CD14-positive monocyte (primary cell): Measurements from ENCODE around the gene MAP2K5. TPM values are rescaled to one million over a fixed set of nuclear protein-coding genes. Genes with fewer than 3 reads are reported as not detected.

Source experiments
- DNase-seq, 3 donors: peaks; one replicate each; pipeline ENCODE4 v3.0.0-alpha.2; 2011 to 2022
- H2AFZ ChIP-seq: 2 replicates; pipeline ENCODE4 v1.6.0; 2012; ENCODE audit warnings: mild to moderate bottlenecking, low read depth, low read length, inconsistent platforms; ENCODE audit not compliant: insufficient read depth, poor library complexity, severe bottlenecking
- H3K27ac ChIP-seq, 2 donors: 1 replicate in 1 of 2; 2 replicates in 1 of 2; pipeline ENCODE4 v1.5.1; 2012 to 2013; ENCODE audit warnings: low read length in 2 of 2, control low read depth in 1 of 2, inconsistent platforms in 1 of 2, low read depth in 1 of 2, mild to moderate bottlenecking in 1 of 2
- H3K27me3 ChIP-seq, 2 donors: one replicate each; pipeline versions ENCODE4 v1.6.0 to v1.6.1; 2011 to 2013; ENCODE audit warnings: low read length in 2 of 2; ENCODE audit not compliant: control insufficient read depth in 2 of 2, insufficient read depth in 2 of 2
- H3K36me3 ChIP-seq, 2 donors: replicated peaks in 1 of 2; 1 replicate in 1 of 2; 2 replicates in 1 of 2; pipeline versions ENCODE4 v1.5.1 to v1.6.1; 2012 to 2013; ENCODE audit warnings: low read length in 2 of 2, control low read depth in 1 of 2, inconsistent platforms in 1 of 2, mild to moderate bottlenecking in 1 of 2; ENCODE audit not compliant: insufficient read depth in 2 of 2, control insufficient read depth in 1 of 2
- H3K4me1 ChIP-seq, 2 donors: 1 replicate in 1 of 2; 2 replicates in 1 of 2; pipeline versions ENCODE4 v1.5.1 to v1.6.1; 2012 to 2013; ENCODE audit warnings: low read length in 2 of 2, control low read depth in 1 of 2, inconsistent platforms in 1 of 2, mild to moderate bottlenecking in 1 of 2, moderate library complexity in 1 of 2; ENCODE audit not compliant: insufficient read depth in 2 of 2, control insufficient read depth in 1 of 2
- H3K4me2 ChIP-seq: replicated peaks from 2 replicates; pipeline ENCODE3; 2012; ENCODE audit warnings: low read length, moderate library complexity, mild to moderate bottlenecking; ENCODE audit not compliant: poor library complexity, severe bottlenecking; ENCODE audit errors: extremely low read depth
- H3K4me3 ChIP-seq, 3 experiments: fragments of 200-600 bp in 1 of 3; sonication (generic) in 1 of 3; replicated peaks in 1 of 3; 1 replicate in 2 of 3; 2 replicates in 1 of 3; pipeline ENCODE4 v1.5.1; 2011 to 2013; ENCODE audit warnings: low read length in 3 of 3, mild to moderate bottlenecking in 3 of 3, control low read depth in 2 of 3, low read depth in 2 of 3, inconsistent platforms in 1 of 3, moderate library complexity in 1 of 3
- H3K79me2 ChIP-seq: 2 replicates; pipeline ENCODE4 v1.6.0; 2012; ENCODE audit warnings: mild to moderate bottlenecking, control low read depth, inconsistent platforms, low read length, moderate library complexity; ENCODE audit not compliant: insufficient read depth
- H3K9ac ChIP-seq: 2 replicates; pipeline ENCODE4 v1.6.0; 2017; ENCODE audit warnings: low read length, mild to moderate bottlenecking; ENCODE audit not compliant: insufficient read depth, poor library complexity, severe bottlenecking
- H3K9me3 ChIP-seq, 2 donors: replicated peaks in 1 of 2; 1 replicate in 1 of 2; 2 replicates in 1 of 2; pipeline versions ENCODE4 v1.5.1 to v1.6.1; 2012 to 2013; ENCODE audit warnings: low read length in 2 of 2, control low read depth in 1 of 2; ENCODE audit not compliant: control insufficient read depth in 1 of 2, insufficient read depth in 1 of 2
- H4K20me1 ChIP-seq: 2 replicates; pipeline ENCODE4 v1.6.0; 2012; ENCODE audit warnings: mild to moderate bottlenecking, low read length, control low read depth, moderate library complexity; ENCODE audit not compliant: insufficient read depth
- H3K27ac Mint-ChIP-seq, 7 donors: one replicate each; pipeline ENCODE4 v1.8.0; 2020; ENCODE audit warnings: mild to moderate bottlenecking in 7 of 7, mixed read lengths in 7 of 7, moderate library complexity in 6 of 7, inconsistent platforms in 2 of 7
- H3K27me3 Mint-ChIP-seq, 3 donors: one replicate each; pipeline ENCODE4 v1.8.0; 2021 to 2022; ENCODE audit warnings: low read depth in 3 of 3, mild to moderate bottlenecking in 3 of 3, mixed read lengths in 3 of 3, moderate library complexity in 3 of 3, inconsistent platforms in 1 of 3
- H3K36me3 Mint-ChIP-seq, 2 donors: one replicate each; pipeline ENCODE4 v1.8.0; 2020; ENCODE audit warnings: mixed read lengths in 2 of 2, inconsistent platforms in 1 of 2, mild to moderate bottlenecking in 1 of 2
- H3K4me1 Mint-ChIP-seq: one replicate; pipeline ENCODE4 v1.8.0; 2020; ENCODE audit warnings: mild to moderate bottlenecking, mixed read lengths
- H3K4me3 Mint-ChIP-seq, 2 donors: one replicate each; pipeline ENCODE4 v1.8.0; 2020; ENCODE audit warnings: mild to moderate bottlenecking in 2 of 2, mixed read lengths in 2 of 2, moderate library complexity in 1 of 2
- H3K9me3 Mint-ChIP-seq, 7 donors: one replicate each; pipeline ENCODE4 v1.8.0; 2020 to 2022; ENCODE audit warnings: mixed read lengths in 7 of 7, mild to moderate bottlenecking in 6 of 7, moderate library complexity in 6 of 7, inconsistent platforms in 2 of 7
- WGBS: methylation state at CpG from one replicate; pipeline ENCODE4 v1.1.5; 2013; ENCODE audit warnings: missing lambda C conversion rate; ENCODE audit not compliant: insufficient coverage; 5-methylcytosine and 5-hydroxymethylcytosine counted together
- intact Hi-C, 2 donors: fragments of 100-400 bp; cut with micrococcal nuclease; formaldehyde crosslinking; loops; one replicate each; pipeline versions ENCODE4 v1.15.0 to v1.15.1; 2023
- polyA plus RNA-seq, 3 donors: library from polyadenylated mRNA; depleted of rRNA in 1 of 3; unstranded in 2 of 3; stranded (reverse) in 1 of 3; fragments of 300-500 nt in 2 of 3; fragments of >200 nt in 1 of 3; fragmentation: Illumina TruSeq in 2 of 3; gene quantifications; 1 replicate in 2 of 3; 2 replicates in 1 of 3; pipeline ENCODE4 v1.2.3, GENCODE V29; 2012 to 2021
- TF ChIP-seq, protein P1 (sequence below): fragments of 200-600 bp; IDR thresholded peaks from one replicate; pipeline ENCODE4 v1.8.0; 2022; ENCODE audit warnings: antibody characterized with exemption, mild to moderate bottlenecking

MAP2K5 gene
- polyA plus RNA-seq, 3 donors, result 10.2 to 11.3 (median 10.6) TPM

DNA sequence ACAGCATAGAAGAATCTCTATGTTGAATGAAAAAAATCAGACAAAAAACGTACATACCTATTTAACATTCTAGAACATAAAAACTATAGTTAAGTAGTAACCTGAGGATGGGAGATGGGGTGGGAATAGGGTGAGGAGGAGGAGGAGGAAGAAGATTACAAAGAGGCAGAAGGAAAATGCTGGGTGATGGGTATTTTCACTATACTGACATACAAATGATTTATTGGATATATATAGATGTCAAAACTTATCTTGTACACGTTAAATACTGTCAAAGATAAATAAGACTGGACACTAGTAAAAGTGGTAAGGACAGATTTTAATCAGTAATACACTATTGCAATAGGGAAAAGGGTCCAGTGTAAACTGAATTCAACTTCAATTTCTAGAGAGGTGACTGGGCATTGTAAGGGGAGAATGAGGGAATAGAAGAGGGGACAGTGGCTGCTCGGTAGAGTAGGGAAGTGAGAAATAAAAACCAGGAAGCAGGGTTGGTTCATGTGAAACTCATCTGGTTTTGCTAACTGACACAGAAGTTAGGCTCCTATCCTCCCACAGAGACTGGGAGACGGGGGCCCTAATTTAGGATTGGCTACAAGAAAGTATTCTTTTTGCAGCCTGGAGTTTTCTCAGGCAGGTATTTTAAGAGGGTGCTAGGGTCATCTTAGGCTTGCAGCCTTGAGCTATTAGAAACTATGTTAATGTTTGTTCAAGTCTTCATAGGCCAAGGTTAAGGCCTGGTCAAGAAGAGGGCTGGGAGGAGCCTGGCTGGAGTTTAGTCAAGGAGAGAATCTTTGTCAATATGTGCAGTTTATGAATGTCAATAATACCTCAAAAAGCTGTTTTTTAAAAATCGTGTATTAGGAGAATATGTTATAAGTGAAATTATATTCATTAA, 36.6 kb upstream of the MAP2K5 start:
- Histone ChIP-seq H3K4me2 (peak overlapping the region; percentile 14), H3K36me3 (no peaks in the 10 kb centered on the region), H2AFZ (peak overlapping the region; percentile 24), H3K4me1 (peaks cover 35 to 40% of the 10 kb centered on the region in 2 donors), H3K9me3 (no peaks in the 10 kb centered on the region), H3K79me2 (no peaks in the 10 kb centered on the region), H3K4me3 (no peak overlapping the region), H3K27ac (peak overlapping the region in 1 of 2 donors; percentile 64), H4K20me1 (no peaks in the 10 kb centered on the region), H3K9ac (no peak overlapping the region), H3K27me3 (no peaks in the 10 kb centered on the region)
- Mint-ChIP-seq H3K27me3 (no peaks in the 10 kb centered on the region), H3K4me1 (peaks cover 53% of the 10 kb centered on the region), H3K36me3 (peaks cover 0 to 3% of the 10 kb centered on the region in 2 donors), H3K4me3 (peak overlapping the region in 1 of 2 donors; percentile 60), H3K27ac (peak overlapping the region; percentile 8 to 91 (median 77)), H3K9me3 (no peaks in the 10 kb centered on the region)
- TF ChIP-seq, protein P1, sequence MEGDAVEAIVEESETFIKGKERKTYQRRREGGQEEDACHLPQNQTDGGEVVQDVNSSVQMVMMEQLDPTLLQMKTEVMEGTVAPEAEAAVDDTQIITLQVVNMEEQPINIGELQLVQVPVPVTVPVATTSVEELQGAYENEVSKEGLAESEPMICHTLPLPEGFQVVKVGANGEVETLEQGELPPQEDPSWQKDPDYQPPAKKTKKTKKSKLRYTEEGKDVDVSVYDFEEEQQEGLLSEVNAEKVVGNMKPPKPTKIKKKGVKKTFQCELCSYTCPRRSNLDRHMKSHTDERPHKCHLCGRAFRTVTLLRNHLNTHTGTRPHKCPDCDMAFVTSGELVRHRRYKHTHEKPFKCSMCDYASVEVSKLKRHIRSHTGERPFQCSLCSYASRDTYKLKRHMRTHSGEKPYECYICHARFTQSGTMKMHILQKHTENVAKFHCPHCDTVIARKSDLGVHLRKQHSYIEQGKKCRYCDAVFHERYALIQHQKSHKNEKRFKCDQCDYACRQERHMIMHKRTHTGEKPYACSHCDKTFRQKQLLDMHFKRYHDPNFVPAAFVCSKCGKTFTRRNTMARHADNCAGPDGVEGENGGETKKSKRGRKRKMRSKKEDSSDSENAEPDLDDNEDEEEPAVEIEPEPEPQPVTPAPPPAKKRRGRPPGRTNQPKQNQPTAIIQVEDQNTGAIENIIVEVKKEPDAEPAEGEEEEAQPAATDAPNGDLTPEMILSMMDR, result no peak
- 0% methylated on average over 1 of the region's 5 CpGs for WGBS
- peak; percentile 15 to 53 (median 48) for DNase-seq
- intact Hi-C loops, result no loop called here

DNA sequence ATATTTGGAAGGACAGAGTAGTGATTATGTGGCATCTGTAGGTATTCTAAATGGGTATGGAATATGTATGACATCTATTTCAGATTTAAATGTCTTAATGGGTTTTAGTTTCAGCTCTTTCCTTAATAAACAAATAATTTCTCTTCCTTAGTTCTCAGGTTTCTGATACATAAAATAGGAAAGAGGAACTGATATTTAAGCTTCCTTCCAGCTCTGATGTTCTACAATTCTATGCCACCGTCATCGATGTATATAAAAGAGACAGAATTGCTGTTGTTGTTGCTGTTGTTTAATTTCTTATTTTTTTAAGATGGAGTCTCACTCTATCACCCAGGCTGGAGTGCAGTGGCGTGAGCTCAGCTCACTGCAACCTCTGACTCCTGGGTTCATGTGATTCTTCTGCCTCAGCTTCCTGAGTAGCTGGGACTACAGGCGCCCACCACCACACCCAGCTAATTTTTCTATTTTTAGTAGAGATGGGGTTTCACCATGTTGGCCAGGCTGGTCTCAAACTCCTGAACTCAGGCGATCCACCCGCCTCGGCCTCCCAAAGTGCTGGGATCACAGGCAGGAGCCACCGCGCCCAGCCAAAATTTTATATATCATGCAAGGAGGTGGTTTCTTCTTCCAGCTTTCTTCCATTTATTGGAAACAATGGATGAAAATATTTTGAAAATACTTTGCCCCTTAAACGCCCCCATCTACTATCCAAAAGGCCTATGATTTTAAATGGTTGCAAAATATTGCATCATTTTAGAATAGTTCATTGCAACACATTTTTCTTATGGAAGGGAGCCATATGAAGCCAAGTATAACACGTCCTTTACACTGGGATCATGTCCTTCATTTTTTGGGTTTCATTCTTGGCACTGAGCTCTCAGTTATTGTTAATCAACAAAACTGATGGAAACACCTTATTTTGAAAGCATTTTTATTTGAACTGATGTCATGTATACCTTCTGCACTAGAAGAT, 35.4 kb upstream of the MAP2K5 start:
- Mint-ChIP-seq H3K36me3 (peaks cover 0 to 7% of the 10 kb centered on the region in 2 donors), H3K9me3 (no peaks in the 10 kb centered on the region), H3K27me3 (no peaks in the 10 kb centered on the region), H3K4me1 (peaks cover 46% of the 10 kb centered on the region), H3K4me3 (peak overlapping the region in 1 of 2 donors; percentile 51), H3K27ac (peak overlapping the region in 6 of 7 donors; percentile 54 to 80 (median 72))
- intact Hi-C loops, result no loop called here
- Histone ChIP-seq H3K4me3 (no peak overlapping the region), H3K4me1 (peaks cover 35 to 40% of the 10 kb centered on the region in 2 donors), H3K9me3 (no peaks in the 10 kb centered on the region), H3K36me3 (peaks cover 0 to 4% of the 10 kb centered on the region in 2 donors), H3K79me2 (no peaks in the 10 kb centered on the region), H3K27ac (peak overlapping the region; percentile 33 to 59), H3K27me3 (no peaks in the 10 kb centered on the region), H3K9ac (no peak overlapping the region), H3K4me2 (peak overlapping the region; percentile 1), H4K20me1 (no peaks in the 10 kb centered on the region), H2AFZ (no peak overlapping the region)
- no CpG with 5 or more reads among the region's 11 CpGs for whole genome bisulfite sequencing
- TF ChIP-seq, protein P1, result no peak
- peak; percentile 7 to 27 (median 12) for DNase-seq
